ENCODE data around the gene FAM98A. TPM values are rescaled to one million over a fixed set of nuclear protein-coding genes. Genes with fewer than 3 reads are reported as not detected.

Gene FAM98A
- total RNA-seq, 1 experiment from 2014 or later: 14.7 TPM

Other genes starting within 250 kb of the FAM98A start
- gene RASGRP3, start 122.7 kb downstream of the FAM98A start, total RNA-seq (2014; rRNA removed; shearing (Covaris generic)): 7.5 and 11.6 TPM in 2 replicates

All from SJSA1 (cell line).